Measurements from ENCODE around the gene C11orf58.

The C11orf58 gene

DNA sequence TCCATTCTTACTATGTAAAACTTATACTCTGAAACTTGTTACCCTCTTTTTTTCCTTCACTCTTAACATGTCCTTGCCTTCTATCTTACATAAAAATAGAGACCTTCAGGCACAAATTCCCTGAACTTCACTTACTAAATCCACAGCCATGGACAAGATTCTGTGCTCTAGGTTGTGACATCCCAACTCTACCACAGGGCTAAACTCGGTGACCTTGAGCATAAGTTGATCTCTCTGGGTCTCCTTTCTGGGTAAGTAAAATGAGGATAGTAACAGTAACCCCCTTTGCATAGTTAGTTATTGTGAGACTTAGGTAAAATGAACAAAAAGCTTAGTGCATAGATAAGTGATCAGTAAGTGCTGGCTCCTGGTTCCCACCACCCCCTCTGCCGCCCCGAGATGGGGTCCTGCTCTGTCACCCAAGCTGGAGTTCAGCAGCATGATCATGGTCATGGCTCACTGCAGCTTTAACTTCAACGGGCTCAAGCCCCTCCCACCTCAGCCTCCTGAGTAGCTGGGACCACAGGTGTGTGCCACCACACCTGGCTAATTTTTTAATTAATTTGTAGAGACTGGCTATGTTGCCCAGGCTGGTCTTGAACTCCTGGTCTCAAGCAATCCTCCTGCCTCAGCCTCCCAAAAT, 20.1 kb downstream of the C11orf58 start:
- TF ChIP-seq, protein P1, sequence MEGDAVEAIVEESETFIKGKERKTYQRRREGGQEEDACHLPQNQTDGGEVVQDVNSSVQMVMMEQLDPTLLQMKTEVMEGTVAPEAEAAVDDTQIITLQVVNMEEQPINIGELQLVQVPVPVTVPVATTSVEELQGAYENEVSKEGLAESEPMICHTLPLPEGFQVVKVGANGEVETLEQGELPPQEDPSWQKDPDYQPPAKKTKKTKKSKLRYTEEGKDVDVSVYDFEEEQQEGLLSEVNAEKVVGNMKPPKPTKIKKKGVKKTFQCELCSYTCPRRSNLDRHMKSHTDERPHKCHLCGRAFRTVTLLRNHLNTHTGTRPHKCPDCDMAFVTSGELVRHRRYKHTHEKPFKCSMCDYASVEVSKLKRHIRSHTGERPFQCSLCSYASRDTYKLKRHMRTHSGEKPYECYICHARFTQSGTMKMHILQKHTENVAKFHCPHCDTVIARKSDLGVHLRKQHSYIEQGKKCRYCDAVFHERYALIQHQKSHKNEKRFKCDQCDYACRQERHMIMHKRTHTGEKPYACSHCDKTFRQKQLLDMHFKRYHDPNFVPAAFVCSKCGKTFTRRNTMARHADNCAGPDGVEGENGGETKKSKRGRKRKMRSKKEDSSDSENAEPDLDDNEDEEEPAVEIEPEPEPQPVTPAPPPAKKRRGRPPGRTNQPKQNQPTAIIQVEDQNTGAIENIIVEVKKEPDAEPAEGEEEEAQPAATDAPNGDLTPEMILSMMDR (IDR thresholded peaks at IDR 0.05; ENCODE audit: insufficient read depth, low read length, poor library complexity, severe bottlenecking) = no peak
- Histone ChIP-seq H3K4me3 (replicated peaks; ENCODE audit: low read depth, low read length) (no peak overlapping the region), H3K27me3 (replicated peaks; ENCODE audit: control insufficient read depth, insufficient read depth, low read length) (no peaks in the 10 kb centered on the region), H3K36me3 (ENCODE audit: control insufficient read depth, insufficient read depth, low read length) (no peaks in the 10 kb centered on the region; the same call in none of the 2 replicates)
- DNase-seq (ENCODE audit: extremely low read depth, insufficient read length) = no peak

DNA sequence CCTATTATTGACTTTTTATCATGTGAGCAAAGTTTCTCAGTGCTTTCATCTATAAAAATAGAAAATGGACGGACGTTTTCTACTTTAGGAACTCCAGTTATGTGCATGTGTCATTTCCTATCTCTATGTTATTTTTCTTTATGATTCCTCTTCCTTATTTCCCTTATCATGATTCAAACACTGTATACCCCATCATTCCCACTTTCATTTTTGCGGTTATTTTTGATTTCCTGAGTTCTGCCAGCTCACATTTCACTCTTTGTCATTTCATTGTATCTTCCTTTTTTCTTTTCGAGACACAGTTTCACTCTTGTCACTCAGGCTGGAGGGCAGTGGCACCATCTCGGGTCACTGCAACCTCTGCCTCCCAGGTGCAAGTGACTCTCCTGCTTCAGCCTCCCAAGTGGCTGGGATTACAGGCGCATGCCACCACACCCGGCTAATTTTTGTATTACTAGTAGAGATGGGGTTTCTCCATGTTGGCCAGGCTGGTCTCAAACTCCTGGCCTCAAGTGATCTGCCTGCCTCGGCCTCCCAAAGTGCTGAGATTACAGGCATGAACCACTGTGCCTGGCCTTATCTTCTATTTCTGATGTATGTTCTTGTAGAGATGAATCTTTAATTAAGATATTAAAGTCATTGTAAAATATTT, 21.5 kb downstream of the C11orf58 start:
- TF ChIP-seq, protein P1 (IDR thresholded peaks at IDR 0.05; ENCODE audit: insufficient read depth, low read length, poor library complexity, severe bottlenecking) = no peak
- Histone ChIP-seq H3K27me3 (replicated peaks; ENCODE audit: control insufficient read depth, insufficient read depth, low read length) (no peaks in the 10 kb centered on the region; the same call in 1 of the 2 replicates), H3K4me3 (replicated peaks; ENCODE audit: low read depth, low read length) (no peak overlapping the region), H3K36me3 (ENCODE audit: control insufficient read depth, insufficient read depth, low read length) (no peaks in the 10 kb centered on the region; the same call in 1 of the 2 replicates)
- DNase-seq (ENCODE audit: extremely low read depth, insufficient read length) = no peak

DNA sequence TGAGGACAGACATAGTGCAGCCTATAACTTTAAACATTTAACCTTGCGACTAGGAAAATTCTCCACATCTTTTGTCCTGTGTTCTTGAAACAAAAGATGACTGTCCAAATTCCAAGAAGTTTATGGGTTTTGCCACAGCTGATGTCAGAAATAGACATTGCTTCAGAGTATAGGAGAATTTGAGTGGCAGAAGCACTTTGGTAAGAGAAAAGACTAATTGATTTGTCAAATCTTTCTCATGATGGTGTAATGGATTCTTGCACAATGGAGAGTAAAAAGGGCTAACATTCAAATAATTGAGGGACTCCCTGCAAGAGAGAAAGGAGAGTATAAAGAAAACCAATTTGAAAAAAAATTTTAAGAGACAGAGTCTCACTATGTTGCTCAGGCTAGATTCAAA, 25.3 kb downstream of the C11orf58 start:
- Histone ChIP-seq H3K27me3 (replicated peaks; ENCODE audit: control insufficient read depth, insufficient read depth, low read length) (no peaks in the 10 kb centered on the region; the same call in 1 of the 2 replicates), H3K36me3 (ENCODE audit: control insufficient read depth, insufficient read depth, low read length) (no peaks in the 10 kb centered on the region), H3K4me3 (replicated peaks; ENCODE audit: low read depth, low read length) (no peak overlapping the region)
- TF ChIP-seq, protein P1 (IDR thresholded peaks at IDR 0.05; ENCODE audit: insufficient read depth, low read length, poor library complexity, severe bottlenecking) = no peak
- DNase-seq (ENCODE audit: extremely low read depth, insufficient read length) = no peak

DNA sequence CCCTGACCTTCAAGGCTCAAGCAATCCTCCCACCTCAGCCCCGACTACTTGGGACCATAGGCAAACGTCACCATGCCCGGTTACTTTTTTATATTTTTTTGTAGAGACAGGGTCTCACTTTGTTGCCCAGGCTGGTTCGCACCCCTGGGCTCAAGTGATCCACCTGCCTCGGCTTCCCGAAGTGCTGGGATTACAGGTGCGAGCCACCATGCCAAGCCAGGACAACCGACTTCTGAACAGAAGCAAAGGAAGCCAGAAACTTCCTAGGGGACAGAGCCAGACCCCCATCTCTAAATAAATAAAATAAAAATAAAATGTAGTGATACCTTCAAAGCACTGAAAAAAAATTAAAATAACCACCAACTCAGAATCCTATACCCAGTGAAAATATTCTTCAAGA, 26.4 kb downstream of the C11orf58 start:
- TF ChIP-seq, protein P1 (IDR thresholded peaks at IDR 0.05; ENCODE audit: insufficient read depth, low read length, poor library complexity, severe bottlenecking) = no peak
- Histone ChIP-seq H3K27me3 (replicated peaks; ENCODE audit: control insufficient read depth, insufficient read depth, low read length) (no peaks in the 10 kb centered on the region; the same call in 1 of the 2 replicates), H3K4me3 (replicated peaks; ENCODE audit: low read depth, low read length) (no peak overlapping the region), H3K36me3 (ENCODE audit: control insufficient read depth, insufficient read depth, low read length) (no peaks in the 10 kb centered on the region)
- DNase-seq (ENCODE audit: extremely low read depth, insufficient read length) = no peak

DNA sequence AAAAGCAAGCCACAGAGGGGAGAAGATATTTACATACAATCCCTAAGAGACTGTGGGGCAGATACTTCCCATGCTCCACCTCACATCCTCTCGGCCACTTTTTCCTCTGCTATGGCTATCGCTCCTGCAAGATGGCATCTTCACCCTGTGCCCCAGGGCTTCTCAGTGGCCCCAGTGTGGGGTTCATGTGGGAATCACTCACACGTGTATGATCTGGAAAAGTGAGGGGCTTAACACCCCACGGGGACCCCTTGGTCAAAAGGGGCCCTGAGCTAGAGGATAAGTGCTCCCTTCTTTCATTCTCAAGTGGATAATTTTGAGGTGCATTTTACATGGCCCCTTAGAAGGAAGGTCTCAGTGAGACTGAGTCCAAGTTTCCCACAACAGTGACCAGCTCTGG, 28.7 kb downstream of the C11orf58 start:
- H3K4me3 ChIP-seq (replicated peaks; ENCODE audit: low read depth, low read length) = no peak overlapping the region
- DNase-seq (ENCODE audit: extremely low read depth, insufficient read length) = no peak
- TF ChIP-seq, protein P1 (IDR thresholded peaks at IDR 0.05; ENCODE audit: insufficient read depth, low read length, poor library complexity, severe bottlenecking) = no peak

More for the DNA sequence above, 28.7 kb downstream of the C11orf58 start:
- Histone ChIP-seq H3K27me3 (replicated peaks; ENCODE audit: control insufficient read depth, insufficient read depth, low read length) (no peaks in the 10 kb centered on the region; the same call in 1 of the 2 replicates), H3K36me3 (ENCODE audit: control insufficient read depth, insufficient read depth, low read length) (no peaks in the 10 kb centered on the region)

Data from GM06990 (cell line).